ENCODE measurements around the gene PARD3.
A peak's percentile ranks its signal among the peaks of the same experiment; 100 is the strongest.

Gene PARD3

GRCh38 chr10:34104829-34105572 is 710.1 kb downstream of the PARD3 start:
- no peak overlapping the region for H3K27ac ChIP-seq
- H3K4me3 ChIP-seq = no peak overlapping the region
- peaks cover 0 to under 1% (median 0%) of the 10 kb centered on the region in 3 donors for H3K36me3 ChIP-seq
- H3K9me3 ChIP-seq = no peaks in the 10 kb centered on the region
- TF ChIP-seq, protein P1, sequence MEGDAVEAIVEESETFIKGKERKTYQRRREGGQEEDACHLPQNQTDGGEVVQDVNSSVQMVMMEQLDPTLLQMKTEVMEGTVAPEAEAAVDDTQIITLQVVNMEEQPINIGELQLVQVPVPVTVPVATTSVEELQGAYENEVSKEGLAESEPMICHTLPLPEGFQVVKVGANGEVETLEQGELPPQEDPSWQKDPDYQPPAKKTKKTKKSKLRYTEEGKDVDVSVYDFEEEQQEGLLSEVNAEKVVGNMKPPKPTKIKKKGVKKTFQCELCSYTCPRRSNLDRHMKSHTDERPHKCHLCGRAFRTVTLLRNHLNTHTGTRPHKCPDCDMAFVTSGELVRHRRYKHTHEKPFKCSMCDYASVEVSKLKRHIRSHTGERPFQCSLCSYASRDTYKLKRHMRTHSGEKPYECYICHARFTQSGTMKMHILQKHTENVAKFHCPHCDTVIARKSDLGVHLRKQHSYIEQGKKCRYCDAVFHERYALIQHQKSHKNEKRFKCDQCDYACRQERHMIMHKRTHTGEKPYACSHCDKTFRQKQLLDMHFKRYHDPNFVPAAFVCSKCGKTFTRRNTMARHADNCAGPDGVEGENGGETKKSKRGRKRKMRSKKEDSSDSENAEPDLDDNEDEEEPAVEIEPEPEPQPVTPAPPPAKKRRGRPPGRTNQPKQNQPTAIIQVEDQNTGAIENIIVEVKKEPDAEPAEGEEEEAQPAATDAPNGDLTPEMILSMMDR (IDR thresholded peaks at IDR 0.05) = no peak
- DNase-seq = no peak
- intact Hi-C loops (cut with DNase I; ENCODE audit: low total_unique reads) = no loop called here
- no peaks in the 10 kb centered on the region for H3K27me3 ChIP-seq
- H3K4me1 ChIP-seq = peaks cover 0 to 42% (median 30%) of the 10 kb centered on the region in 4 donors

- no peaks in the 10 kb centered on the region for H3K27me3 ChIP-seq
- H3K9me3 ChIP-seq = peaks cover 0 to 3% (median 0%) of the 10 kb centered on the region in 3 donors
- TF ChIP-seq, protein P1 (IDR thresholded peaks at IDR 0.05) = no peak
- H3K4me3 ChIP-seq = peak overlapping the region in 1 of 2 donors; percentile 15
- H3K36me3 ChIP-seq = no peaks in the 10 kb centered on the region
- peaks cover 0 to 54% (median 30%) of the 10 kb centered on the region in 4 donors for H3K4me1 ChIP-seq
- peak overlapping the region; percentile 58 to 74 for H3K27ac ChIP-seq
- intact Hi-C loops (cut with DNase I; ENCODE audit: low total_unique reads) = no loop called here
- DNase-seq = peak in 1 of 2 donors; percentile 34
These were observed 712.1 kb downstream of the PARD3 start for GRCh38 chr10:34102893-34103506.

DNA sequence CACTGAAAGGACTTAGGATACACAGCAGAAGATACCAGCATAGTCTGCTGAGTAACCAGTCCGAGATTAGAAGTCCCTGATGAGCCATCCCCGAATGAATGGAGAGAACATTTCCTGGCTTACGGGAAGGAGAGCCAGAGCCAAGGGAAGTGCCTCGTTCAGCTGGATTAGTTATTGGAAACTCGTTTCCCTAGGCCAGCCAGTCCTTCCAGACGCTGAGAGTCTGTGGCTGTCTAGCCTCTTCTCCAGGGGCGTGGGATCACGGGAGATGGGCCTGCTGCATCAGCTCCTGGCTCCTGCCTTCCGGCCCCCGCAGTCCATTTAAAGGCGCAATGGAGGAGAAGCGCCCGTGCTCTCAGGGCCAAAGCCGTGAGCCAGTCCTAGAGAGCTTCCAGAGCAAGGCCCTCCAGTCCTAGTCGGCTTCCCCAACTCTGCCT is 712.8 kb downstream of the PARD3 start:
- intact Hi-C loops (cut with DNase I; ENCODE audit: low total_unique reads) = no loop called here
- Histone ChIP-seq H3K4me1 (peaks cover 0 to 62% (median 30%) of the 10 kb centered on the region in 4 donors), H3K27ac (peak overlapping the region; percentile 58 to 74), H3K27me3 (no peaks in the 10 kb centered on the region), H3K36me3 (no peaks in the 10 kb centered on the region), H3K9me3 (peaks cover 0 to 3% (median 0%) of the 10 kb centered on the region in 3 donors), H3K4me3 (peak overlapping the region in 1 of 2 donors; percentile 15)
- TF ChIP-seq, protein P1 (IDR thresholded peaks at IDR 0.05) = no peak
- DNase-seq = peak; percentile 74 to 83

- peaks cover 0 to 65% (median 30%) of the 10 kb centered on the region in 4 donors for H3K4me1 ChIP-seq
- peak overlapping the region in 1 of 2 donors; percentile 58 for H3K27ac ChIP-seq
These were observed 714.1 kb downstream of the PARD3 start for GRCh38 chr10:34101001-34101400.

DNA sequence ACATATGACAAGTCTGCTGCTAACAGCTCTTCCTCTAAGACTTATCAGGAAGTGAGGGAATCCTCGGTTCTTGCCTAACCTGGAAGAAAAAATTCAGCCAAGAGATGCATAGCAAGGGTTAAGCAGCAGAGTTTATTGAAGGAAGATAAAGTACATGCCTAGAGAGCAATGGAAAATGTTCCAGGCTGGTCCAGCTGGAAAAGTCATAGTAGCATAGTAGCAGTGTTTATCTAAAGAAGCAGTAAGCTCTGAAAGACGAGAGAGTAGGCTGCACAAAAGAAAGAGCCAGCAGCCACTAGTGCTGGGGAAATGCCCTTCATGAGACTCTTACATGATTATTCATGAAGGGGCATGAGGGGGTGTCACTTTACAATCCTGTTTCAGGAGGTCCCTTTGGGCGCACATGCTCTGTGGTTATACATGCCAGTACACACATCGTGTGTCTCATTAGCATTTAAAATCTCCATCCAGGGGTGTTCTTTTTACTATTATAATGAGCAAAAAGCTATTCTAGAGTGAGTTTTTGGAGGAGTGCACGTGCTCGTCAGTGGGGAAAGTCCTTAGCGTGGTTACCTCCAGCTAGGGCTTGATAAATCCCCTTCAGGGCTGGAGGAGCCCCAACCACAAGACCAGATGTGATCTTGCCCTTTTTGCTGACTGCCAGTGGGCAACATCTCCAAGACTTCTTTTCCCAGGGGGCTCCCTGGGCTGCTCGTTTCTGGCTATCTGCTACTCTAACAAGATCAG is 716.1 kb downstream of the PARD3 start:
- Histone ChIP-seq H3K4me1 (peaks cover 0 to 50% (median 23%) of the 10 kb centered on the region in 4 donors), H3K36me3 (no peaks in the 10 kb centered on the region), H3K27me3 (no peaks in the 10 kb centered on the region), H3K9me3 (peaks cover 0 to 11% (median 0%) of the 10 kb centered on the region in 3 donors), H3K4me3 (no peak overlapping the region), H3K27ac (no peak overlapping the region)
- TF ChIP-seq, protein P1 (IDR thresholded peaks at IDR 0.05) = no peak
- DNase-seq = no peak
- intact Hi-C loops (cut with DNase I; ENCODE audit: low total_unique reads) = no loop called here

More at GRCh38 chr10:34101001-34101400, 714.1 kb downstream of the PARD3 start:
- intact Hi-C loops (cut with DNase I; ENCODE audit: low total_unique reads) = no loop called here
- Histone ChIP-seq H3K27me3 (no peaks in the 10 kb centered on the region), H3K4me3 (no peak overlapping the region), H3K36me3 (no peaks in the 10 kb centered on the region), H3K9me3 (peaks cover 0 to 3% (median 0%) of the 10 kb centered on the region in 3 donors)
- no peak for DNase-seq
- TF ChIP-seq, protein P1 (IDR thresholded peaks at IDR 0.05) = no peak
